T follicular helper cell (primary cell): ENCODE data around the gene TFF3.

Experiments used
- DNase-seq: peaks from one replicate; pipeline ENCODE4 v3.0.0-alpha.2; 2020; ENCODE audit warnings: low read depth
- total RNA-seq, 2 experiments: gene quantifications; one replicate each; lab custom pipeline; 2026; lab: John Stamatoyannopoulos, UW

TFF3 gene
- 0 reads per million in 2 experiments for total RNA-seq

- DNase-seq: no peak
Observed at GRCh38 chr21:42315296-42315891, at the start of gene TFF3. TFF3 (minus strand) TSS chr21:42315409; CDS start chr21:42315374, 35 bp downstream.

- DNase-seq: no peak
Observed at GRCh38 chr21:42364304-42364865, 49.2 kb upstream of the TFF3 start.

GRCh38 chr21:42363312-42363711 lies 48.1 kb upstream of the TFF3 start:
- no peak for DNase-seq

GRCh38 chr21:42362700-42363099 lies 47.5 kb upstream of the TFF3 start:
- no peak for DNase-seq

GRCh38 chr21:42362198-42362597 lies 47.0 kb upstream of the TFF3 start:
- DNase-seq: no peak

GRCh38 chr21:42361286-42361685 lies 46.1 kb upstream of the TFF3 start:
- DNase-seq: no peak

- DNase-seq: no peak
Observed at GRCh38 chr21:42360317-42360716, 45.1 kb upstream of the TFF3 start.

GRCh38 chr21:42358937-42359336 lies 43.7 kb upstream of the TFF3 start:
- no peak for DNase-seq

- DNase-seq: no peak
Observed at GRCh38 chr21:42358261-42358660, 43.1 kb upstream of the TFF3 start.

GRCh38 chr21:42357307-42357706 lies 42.1 kb upstream of the TFF3 start:
- no peak for DNase-seq

GRCh38 chr21:42356650-42357049 lies 41.4 kb upstream of the TFF3 start:
- no peak for DNase-seq

- no peak for DNase-seq
Observed at GRCh38 chr21:42356046-42356445, 40.8 kb upstream of the TFF3 start.

- no peak for DNase-seq
Observed at GRCh38 chr21:42353623-42354022, 38.4 kb upstream of the TFF3 start.

- DNase-seq: no peak
Observed at GRCh38 chr21:42352441-42353095, 37.4 kb upstream of the TFF3 start.

- no peak for DNase-seq
Observed at GRCh38 chr21:42351626-42352440, 36.6 kb upstream of the TFF3 start.

- DNase-seq: no peak
Observed at GRCh38 chr21:42350927-42351426, 35.8 kb upstream of the TFF3 start, which contains the start of gene TFF2. TFF2 (minus strand) TSS chr21:42350994; CDS start chr21:42350957, 37 bp downstream.

GRCh38 chr21:42350318-42350910 lies 35.2 kb upstream of the TFF3 start:
- no peak for DNase-seq

- DNase-seq: no peak
Observed at GRCh38 chr21:42349420-42350317, 34.5 kb upstream of the TFF3 start.

GRCh38 chr21:42348762-42349161 lies 33.6 kb upstream of the TFF3 start:
- no peak for DNase-seq

GRCh38 chr21:42347601-42348327 lies 32.6 kb upstream of the TFF3 start:
- DNase-seq: no peak
